ENCODE data around the gene NSMF. TPM values are rescaled to one million over a fixed set of nuclear protein-coding genes. Genes with fewer than 3 reads are reported as not detected.

NSMF gene
- total and polyA plus RNA-seq, 2 of the 8 experiments (the other 6 are each of a cell fraction or from before 2014, with no cell fraction given), result 56.7 to 65.1 TPM

- Histone ChIP-seq H3K18ac (ENCODE audit: extremely low read depth, low read length) (no peak overlapping the region), H4K20me1 (replicated peaks in 1 of 2; ENCODE audit: control insufficient read depth in 1 of 2, insufficient read depth in 2 of 2, low read length in 2 of 2) (peaks cover 0 to 3% of the 10 kb centered on the region in 2 experiments), H3K4me3 (ENCODE audit: extremely low read depth in 1 of 4, insufficient read depth in 2 of 4, low read depth in 3 of 4, low read length in 4 of 4) (no peak overlapping the region), H3K27me3 (replicated peaks in 1 of 4; ENCODE audit: control insufficient read depth in 3 of 4, extremely low read depth in 1 of 4, insufficient read depth in 3 of 4, low read length in 3 of 4) (no peaks in the 10 kb centered on the region; a peak in 1 of 7 replicates), H3K4me1 (replicated peaks in 1 of 4; ENCODE audit: control insufficient read depth in 3 of 4, insufficient read depth in 4 of 4, low read length in 3 of 4) (no peaks in the 10 kb centered on the region), H3K4ac (replicated peaks; ENCODE audit: insufficient read length, low read depth, low read length) (peak overlapping the region; percentile 67), H4K5ac (ENCODE audit: insufficient read length, low read depth, low read length) (no peak overlapping the region), H3K27ac (ENCODE audit: low read depth, low read length) (no peak overlapping the region), H2BK5ac (ENCODE audit: low read depth, low read length) (no peak overlapping the region), H3K79me1 (ENCODE audit: low read depth, low read length) (no peaks in the 10 kb centered on the region), H2BK12ac (ENCODE audit: low read depth, low read length) (no peak overlapping the region), H3K56ac (replicated peaks; ENCODE audit: insufficient read length, low read depth, low read length) (no peak overlapping the region), H3K23me2 (ENCODE audit: low read depth, low read length) (no peaks in the 10 kb centered on the region), H3K36me3 (ENCODE audit: control insufficient read depth in 2 of 4, insufficient read depth in 4 of 4, low read length in 3 of 4) (no peaks in the 10 kb centered on the region), H3K79me2 (ENCODE audit: control insufficient read depth in 1 of 2, insufficient read depth in 2 of 2, low read length in 2 of 2) (no peaks in the 10 kb centered on the region), H2BK15ac (ENCODE audit: low read length) (no peak overlapping the region), H2AFZ (ENCODE audit: low read length) (no peak overlapping the region), H3K14ac (ENCODE audit: insufficient read length) (no peak overlapping the region), H2BK20ac (ENCODE audit: low read length) (no peak overlapping the region), H3K9me3 (ENCODE audit: insufficient read depth in 2 of 2, low read depth in 1 of 2, low read length in 1 of 2) (no peaks in the 10 kb centered on the region), H4K91ac (replicated peaks; ENCODE audit: insufficient read length, low read length) (no peak overlapping the region), H2BK120ac (replicated peaks; ENCODE audit: low read depth, low read length) (no peak overlapping the region), H2AK5ac (ENCODE audit: low read depth, low read length) (no peak overlapping the region), H3K23ac (ENCODE audit: insufficient read length) (no peak overlapping the region), H3K4me2 (ENCODE audit: insufficient read depth in 1 of 2, low read depth in 2 of 2, low read length in 2 of 2) (no peak overlapping the region), H3K9ac (replicated peaks in 1 of 4; ENCODE audit: extremely low read depth in 1 of 4, low read depth in 3 of 4, low read length in 3 of 4) (no peak overlapping the region; a peak in 2 of 7 replicates), H4K8ac (ENCODE audit: extremely low read depth, insufficient read depth, low read length) (no peak overlapping the region)
- POLR2A ChIA-PET (ENCODE audit: partially characterized antibody), result interaction anchor here (1.6 kb wide), 1 partner anchor 9 kb away, joined by 3 read pairs; no protein-coding TSS in a partner anchor
- FAIRE-seq, result no peak
- 94% methylated on average over 41 of the region's 41 CpGs; no CpG with 5 or more reads in 1 of the 2 experiments for WGBS, 2 experiments (ENCODE audit: extremely low coverage in 1 of 2, insufficient coverage in 1 of 2, insufficient read length in 1 of 2, insufficient replicate concordance in 2 of 2, low coverage in 1 of 2, low lambda C conversion rate in 2 of 2, missing lambda C conversion rate in 1 of 2)
- DNase-seq (ENCODE audit: low read depth in 1 of 2, low spot score in 2 of 2), result no peak
- CTCF ChIA-PET (ENCODE audit: partially characterized antibody), result interaction anchor here (0.9 to 1.4 kb wide), 4 partner anchors 12 to 31 kb away, joined by 3 to 7 read pairs (median 3); no protein-coding TSS in a partner anchor
- TF ChIP-seq RNF2 (IDR thresholded peaks at IDR 0.05; ENCODE audit: borderline replicate concordance, low read depth, low read length, missing control alignments, poor library complexity, severe bottlenecking) (no peak), USF2 (IDR thresholded peaks at IDR 0.05; ENCODE audit: low read length) (no peak), FOSL1 (IDR thresholded peaks at IDR 0.05; ENCODE audit: insufficient read depth, low read depth, low read length) (no peak), ASH2L (IDR thresholded peaks at IDR 0.05; ENCODE audit: low read length) (no peak), CHD2 (IDR thresholded peaks at IDR 0.05; ENCODE audit: low read length) (no peak), NRF1 (IDR thresholded peaks at IDR 0.05; ENCODE audit: low read depth, low read length) (no peak), BACH1 (IDR thresholded peaks at IDR 0.05; ENCODE audit: low read length) (no peak), KDM5A (IDR thresholded peaks at IDR 0.05; ENCODE audit: low read length) (no peak), EP300 (IDR thresholded peaks at IDR 0.05; ENCODE audit: borderline replicate concordance in 1 of 2, low read depth in 2 of 2, low read length in 2 of 2) (no peak), ZNF274 (IDR thresholded peaks at IDR 0.05; ENCODE audit: borderline replicate concordance, extremely low read depth, low read length) (no peak), BRCA1 (IDR thresholded peaks at IDR 0.05; ENCODE audit: low read depth, low read length) (no peak)
These were observed 28.6 kb upstream of the NSMF start for GRCh38 chr9:137487454-137488326.

Data from H1 (cell line).